HG03469 (cell line): Measurements from ENCODE around the gene KAZALD1.
"Not testable (repeated sequence)": the region's sequence is repeated elsewhere in the genome, so short reads cannot be mapped to it uniquely, and the experiment has no call there.

ENCODE experiments used
- ATAC-seq: cut with Tn5 transposase; IDR thresholded peaks from one replicate; pipeline ENCODE4 v1.9.1; 2021; ENCODE audit warnings: mild to moderate bottlenecking, moderate library complexity, moderate number of reproducible peaks; ENCODE audit not compliant: unreplicated experiment

KAZALD1 gene

GRCh38 chr10:101030496-101031127, 31.2 kb upstream of the KAZALD1 start:
- no peak for ATAC-seq

GRCh38 chr10:101031128-101031795, 30.5 kb upstream of the KAZALD1 start, which contains the start of the genes PDZD7 and SFXN3:
Gene PDZD7, minus strand, starts transcription at chr10:101031129. Its CDS starts 910 bp downstream, at chr10:101030219.
Gene SFXN3, plus strand, starts transcription at chr10:101031234. Its CDS starts 3,461 bp downstream, at chr10:101034695.
- ATAC-seq: peak; percentile 71

GRCh38 chr10:101031796-101032636, 29.8 kb upstream of the KAZALD1 start:
- ATAC-seq: no peak

GRCh38 chr10:101032637-101033224, 29.1 kb upstream of the KAZALD1 start:
- no peak for ATAC-seq

- ATAC-seq: no peak
Observed at GRCh38 chr10:101033276-101033675, 28.5 kb upstream of the KAZALD1 start.

- not testable (repeated sequence) for ATAC-seq
Observed at GRCh38 chr10:101034404-101034803, 27.4 kb upstream of the KAZALD1 start.

GRCh38 chr10:101035314-101035713, 26.5 kb upstream of the KAZALD1 start:
- ATAC-seq: no peak

- ATAC-seq: no peak
Observed at GRCh38 chr10:101035916-101036702, 25.7 kb upstream of the KAZALD1 start.

- no peak for ATAC-seq
Observed at GRCh38 chr10:101036726-101037125, 25.1 kb upstream of the KAZALD1 start.

- ATAC-seq: no peak
Observed at GRCh38 chr10:101038484-101038883, 23.3 kb upstream of the KAZALD1 start.

- ATAC-seq: no peak
Observed at GRCh38 chr10:101040061-101040460, 21.7 kb upstream of the KAZALD1 start.

GRCh38 chr10:101040851-101041250, 20.9 kb upstream of the KAZALD1 start:
- no peak for ATAC-seq

GRCh38 chr10:101041252-101041761, 20.5 kb upstream of the KAZALD1 start:
- ATAC-seq: no peak

GRCh38 chr10:101042118-101042517, 19.7 kb upstream of the KAZALD1 start:
- ATAC-seq: no peak

GRCh38 chr10:101042667-101043362, 19.0 kb upstream of the KAZALD1 start:
- ATAC-seq: peak; percentile 79

GRCh38 chr10:101043363-101043707, 18.5 kb upstream of the KAZALD1 start:
- no peak for ATAC-seq

GRCh38 chr10:101044117-101044516, 17.7 kb upstream of the KAZALD1 start:
- ATAC-seq: no peak

- no peak for ATAC-seq
Observed at GRCh38 chr10:101046332-101047238, 15.2 kb upstream of the KAZALD1 start.

- ATAC-seq: no peak
Observed at GRCh38 chr10:101047268-101047667, 14.5 kb upstream of the KAZALD1 start.
